ENCODE data around the gene OLA1. TPM values are rescaled to one million over a fixed set of nuclear protein-coding genes. Genes with fewer than 3 reads are reported as not detected.

Gene OLA1
- polyA plus RNA-seq, 1 of the 3 experiments (the other 2 are of a cell fraction), result 46.9 TPM

DNA sequence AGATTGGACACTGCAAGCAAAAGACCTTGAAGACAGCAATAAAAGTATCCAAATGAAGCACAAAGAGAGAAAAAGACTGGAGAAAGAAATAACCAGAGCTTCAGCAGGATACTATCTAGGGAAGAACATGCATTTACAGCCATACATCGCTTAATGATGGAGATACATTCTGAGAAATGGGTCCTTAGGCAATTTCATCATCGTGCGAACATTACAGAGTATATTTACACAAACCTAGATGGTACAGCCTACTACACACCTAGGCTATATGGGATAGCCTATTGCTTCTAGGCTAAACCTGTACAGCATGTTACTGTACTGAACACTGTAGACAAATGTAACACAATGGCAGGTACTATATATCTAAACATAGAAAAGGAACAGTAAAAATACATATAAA, 11.9 kb downstream of the OLA1 start (continued):
- no peak for TF ChIP-seq CTCF (IDR thresholded peaks at IDR 0.05)

- H3K9me2 ChIP-seq, result no peaks in the 10 kb centered on the region
- H3K9ac ChIP-seq, result no peak overlapping the region
- H2AFZ ChIP-seq (ENCODE audit: low read depth), result no peak overlapping the region
- WGBS (ENCODE audit: low lambda C conversion rate), result 94% methylated on average over 4 of the region's 4 CpGs
- ChIA-PET POLR2A (interaction anchor here (1.6 kb wide), 1 partner anchor 13 kb away, joined by 3 read pairs; the partner anchor contains the start of gene OLA1), CTCF (interaction anchor here (1.1 kb wide), 1 partner anchor 12 kb away, joined by 3 read pairs; no protein-coding TSS in a partner anchor)
- no peak overlapping the region for H3K27ac ChIP-seq (ENCODE audit: low read depth in 2 of 2, low read length in 1 of 2)
- H3K79me2 ChIP-seq (ENCODE audit: insufficient read depth), result peaks cover 99% of the 10 kb centered on the region
- peaks cover 18% of the 10 kb centered on the region for H4K20me1 ChIP-seq (ENCODE audit: insufficient read depth)
- H3K4me2 ChIP-seq, result no peak overlapping the region
- H3K27me3 ChIP-seq (ENCODE audit: insufficient read depth), result no peaks in the 10 kb centered on the region
- H3K36me3 ChIP-seq (replicated peaks in 1 of 2; ENCODE audit: control insufficient read depth in 1 of 2, insufficient read depth in 2 of 2, low read length in 1 of 2), result peaks cover 0 to 9% of the 10 kb centered on the region in 2 experiments
- no peaks in the 10 kb centered on the region for H3F3A ChIP-seq (replicated peaks; ENCODE audit: insufficient read depth)
- no peaks in the 10 kb centered on the region for H3K9me3 ChIP-seq
- TF ChIP-seq FOSL2 (IDR thresholded peaks at IDR 0.05; ENCODE audit: borderline replicate concordance, low read depth) (no peak), MEF2A (IDR thresholded peaks at IDR 0.05; ENCODE audit: borderline replicate concordance, low read depth) (no peak), RCOR1 (IDR thresholded peaks at IDR 0.05; ENCODE audit: low read length) (no peak), SIN3A (IDR thresholded peaks at IDR 0.05; ENCODE audit: borderline replicate concordance, low read depth, low read length) (no peak), YY1 (IDR thresholded peaks at IDR 0.05; ENCODE audit: low read depth) (no peak)
- TF ChIP-seq, protein P1, sequence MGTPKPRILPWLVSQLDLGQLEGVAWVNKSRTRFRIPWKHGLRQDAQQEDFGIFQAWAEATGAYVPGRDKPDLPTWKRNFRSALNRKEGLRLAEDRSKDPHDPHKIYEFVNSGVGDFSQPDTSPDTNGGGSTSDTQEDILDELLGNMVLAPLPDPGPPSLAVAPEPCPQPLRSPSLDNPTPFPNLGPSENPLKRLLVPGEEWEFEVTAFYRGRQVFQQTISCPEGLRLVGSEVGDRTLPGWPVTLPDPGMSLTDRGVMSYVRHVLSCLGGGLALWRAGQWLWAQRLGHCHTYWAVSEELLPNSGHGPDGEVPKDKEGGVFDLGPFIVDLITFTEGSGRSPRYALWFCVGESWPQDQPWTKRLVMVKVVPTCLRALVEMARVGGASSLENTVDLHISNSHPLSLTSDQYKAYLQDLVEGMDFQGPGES (IDR thresholded peaks at IDR 0.05; ENCODE audit: low read depth, low read length), result no peak
- H3K4me3 ChIP-seq (ENCODE audit: low read depth in 2 of 2, low read length in 1 of 2), result no peak overlapping the region
- no peaks in the 10 kb centered on the region for H3K4me1 ChIP-seq (ENCODE audit: control insufficient read depth in 1 of 2, insufficient read depth in 2 of 2, low read depth in 1 of 2, low read length in 1 of 2)
- no peak for DNase-seq
Observed at GRCh38 chr2:174235680-174236079, 12.7 kb downstream of the OLA1 start.

GRCh38 chr2:174233771-174234275, 14.5 kb downstream of the OLA1 start:
- Histone ChIP-seq H3K9me3 (no peaks in the 10 kb centered on the region), H3K36me3 (replicated peaks in 1 of 2; ENCODE audit: control insufficient read depth in 1 of 2, insufficient read depth in 2 of 2, low read length in 1 of 2) (peaks cover 0 to 19% of the 10 kb centered on the region in 2 experiments), H3K9ac (no peak overlapping the region), H4K20me1 (ENCODE audit: insufficient read depth) (peaks cover 10% of the 10 kb centered on the region), H3F3A (replicated peaks; ENCODE audit: insufficient read depth) (no peaks in the 10 kb centered on the region), H3K9me2 (no peaks in the 10 kb centered on the region), H3K27ac (ENCODE audit: low read depth in 2 of 2, low read length in 1 of 2) (no peak overlapping the region), H3K4me1 (ENCODE audit: control insufficient read depth in 1 of 2, insufficient read depth in 2 of 2, low read depth in 1 of 2, low read length in 1 of 2) (no peaks in the 10 kb centered on the region), H3K79me2 (ENCODE audit: insufficient read depth) (peaks cover 96% of the 10 kb centered on the region), H3K27me3 (ENCODE audit: insufficient read depth) (no peaks in the 10 kb centered on the region), H3K4me3 (ENCODE audit: low read depth in 2 of 2, low read length in 1 of 2) (no peak overlapping the region), H3K4me2 (no peak overlapping the region), H2AFZ (ENCODE audit: low read depth) (no peak overlapping the region)
- WGBS (ENCODE audit: low lambda C conversion rate), result 91% methylated on average over 1 of the region's 1 CpG
- CTCF ChIA-PET, result interaction anchor here (1.1 kb wide), 1 partner anchor 9 kb away, joined by 3 read pairs; no protein-coding TSS in a partner anchor
- POLR2A ChIA-PET, result no interaction called here
- DNase-seq, result no peak
- TF ChIP-seq, protein P2, sequence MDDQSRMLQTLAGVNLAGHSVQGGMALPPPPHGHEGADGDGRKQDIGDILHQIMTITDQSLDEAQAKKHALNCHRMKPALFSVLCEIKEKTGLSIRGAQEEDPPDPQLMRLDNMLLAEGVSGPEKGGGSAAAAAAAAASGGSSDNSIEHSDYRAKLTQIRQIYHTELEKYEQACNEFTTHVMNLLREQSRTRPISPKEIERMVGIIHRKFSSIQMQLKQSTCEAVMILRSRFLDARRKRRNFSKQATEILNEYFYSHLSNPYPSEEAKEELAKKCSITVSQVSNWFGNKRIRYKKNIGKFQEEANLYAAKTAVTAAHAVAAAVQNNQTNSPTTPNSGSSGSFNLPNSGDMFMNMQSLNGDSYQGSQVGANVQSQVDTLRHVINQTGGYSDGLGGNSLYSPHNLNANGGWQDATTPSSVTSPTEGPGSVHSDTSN (IDR thresholded peaks at IDR 0.05), result no peak
- TF ChIP-seq ELF1 (IDR thresholded peaks at IDR 0.05) (no peak), EZH2phosphoT487 (IDR thresholded peaks at IDR 0.05; ENCODE audit: borderline replicate concordance, low read depth) (no peak), SMC3 (IDR thresholded peaks at IDR 0.05; ENCODE audit: low read depth, low read length) (no peak), RAD21 (IDR thresholded peaks at IDR 0.05; ENCODE audit: low read length) (no peak), GABPA (IDR thresholded peaks at IDR 0.05; ENCODE audit: low read depth) (no peak), TCF12 (IDR thresholded peaks at IDR 0.05) (no peak), EP300 (IDR thresholded peaks at IDR 0.05; ENCODE audit: borderline replicate concordance in 1 of 2, low read depth in 1 of 2, low read length in 1 of 2) (no peak), POLR2AphosphoS5 (IDR thresholded peaks at IDR 0.05; ENCODE audit: low read depth, low read length) (no peak), YY1 (IDR thresholded peaks at IDR 0.05; ENCODE audit: low read depth) (no peak), MXI1 (IDR thresholded peaks at IDR 0.05; ENCODE audit: low read depth, low read length) (no peak), MEF2A (IDR thresholded peaks at IDR 0.05; ENCODE audit: borderline replicate concordance, low read depth) (no peak), SIN3A (IDR thresholded peaks at IDR 0.05; ENCODE audit: borderline replicate concordance, low read depth, low read length) (no peak)
- TF ChIP-seq, protein P3, sequence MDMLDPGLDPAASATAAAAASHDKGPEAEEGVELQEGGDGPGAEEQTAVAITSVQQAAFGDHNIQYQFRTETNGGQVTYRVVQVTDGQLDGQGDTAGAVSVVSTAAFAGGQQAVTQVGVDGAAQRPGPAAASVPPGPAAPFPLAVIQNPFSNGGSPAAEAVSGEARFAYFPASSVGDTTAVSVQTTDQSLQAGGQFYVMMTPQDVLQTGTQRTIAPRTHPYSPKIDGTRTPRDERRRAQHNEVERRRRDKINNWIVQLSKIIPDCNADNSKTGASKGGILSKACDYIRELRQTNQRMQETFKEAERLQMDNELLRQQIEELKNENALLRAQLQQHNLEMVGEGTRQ (IDR thresholded peaks at IDR 0.05; ENCODE audit: borderline replicate concordance, low read depth, low read length), result no peak
- TF ChIP-seq, protein P1 (IDR thresholded peaks at IDR 0.05; ENCODE audit: low read depth, low read length), result no peak
